DMS53 (cell line): ENCODE data around the gene CCL14.
A peak's percentile ranks its signal among the peaks of the same experiment; 100 is the strongest.

Experiments
- DNase-seq: peaks from one replicate; lab custom pipeline; 2025; lab: John Stamatoyannopoulos, UW

CCL14 gene

DNA sequence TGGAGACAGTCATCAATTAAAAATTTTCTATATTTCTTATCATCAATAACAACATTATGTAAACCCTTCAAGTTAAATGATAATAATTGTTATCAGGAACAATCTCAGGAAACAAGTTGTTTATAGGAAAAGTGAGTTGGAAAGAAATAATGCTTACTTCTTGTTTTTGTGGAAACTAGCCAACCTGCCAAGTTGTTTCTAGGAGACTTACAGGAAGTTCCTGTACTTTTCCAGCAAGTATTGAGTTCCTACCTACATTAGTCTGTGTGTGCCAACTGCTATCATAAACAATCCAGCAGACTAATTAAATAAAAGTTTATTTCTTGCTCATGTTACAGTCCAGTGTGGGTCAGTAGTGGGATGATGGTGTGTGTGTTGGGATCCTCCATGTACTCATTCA, 1.6 kb upstream of the CCL14 start:
- DNase-seq: no peak

DNA sequence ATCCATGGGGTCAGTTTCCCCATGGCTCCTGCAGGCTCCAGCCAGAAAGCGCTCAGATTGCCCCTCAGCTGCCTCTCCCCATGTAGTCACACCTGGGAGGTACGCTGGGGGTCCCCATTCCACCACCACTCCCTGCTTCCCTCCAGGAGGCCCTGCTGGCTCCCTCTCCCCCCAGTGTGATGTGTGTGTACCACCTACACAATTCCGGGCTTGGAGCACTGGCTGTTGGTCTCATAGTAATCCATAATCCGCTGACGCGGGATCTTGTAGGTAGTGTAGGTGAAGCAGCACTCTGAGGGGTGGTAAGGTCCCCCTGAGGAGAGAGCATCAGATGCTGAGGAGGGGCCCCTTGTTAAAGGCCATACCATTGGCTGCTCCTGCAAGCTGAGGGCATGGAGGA, 2.4 kb downstream of the CCL14 start:
- no peak for DNase-seq

GRCh38 chr17:35982409-35983191, 3.9 kb downstream of the CCL14 start:
- no peak for DNase-seq

- DNase-seq: no peak
Observed at GRCh38 chr17:35981908-35982330, 4.6 kb downstream of the CCL14 start.

- DNase-seq: no peak
Observed at GRCh38 chr17:35981246-35981645, 5.3 kb downstream of the CCL14 start, which contains the start of gene CCL16. CCL16 (minus strand) TSS chr17:35981497; CDS start chr17:35981420, 77 bp downstream.

DNA sequence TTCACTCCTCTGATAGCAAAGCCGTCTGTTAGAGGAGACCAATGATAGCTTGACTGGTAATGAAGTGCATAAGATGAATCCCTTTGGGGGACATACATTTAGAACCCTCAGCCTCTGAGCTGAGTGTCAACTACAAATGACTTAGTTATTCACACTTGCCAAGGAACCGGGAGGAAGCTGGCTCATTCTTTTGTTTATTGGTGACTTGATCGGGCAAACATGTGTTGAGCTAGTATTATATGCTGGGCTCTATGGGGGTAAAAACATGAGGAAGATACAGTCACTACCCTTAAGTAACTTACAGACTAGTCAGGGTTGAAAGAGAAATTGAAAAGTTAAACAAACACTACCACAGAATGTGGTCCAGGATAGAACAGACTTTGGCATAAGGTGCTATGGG, 8.2 kb downstream of the CCL14 start:
- DNase-seq: no peak

DNA sequence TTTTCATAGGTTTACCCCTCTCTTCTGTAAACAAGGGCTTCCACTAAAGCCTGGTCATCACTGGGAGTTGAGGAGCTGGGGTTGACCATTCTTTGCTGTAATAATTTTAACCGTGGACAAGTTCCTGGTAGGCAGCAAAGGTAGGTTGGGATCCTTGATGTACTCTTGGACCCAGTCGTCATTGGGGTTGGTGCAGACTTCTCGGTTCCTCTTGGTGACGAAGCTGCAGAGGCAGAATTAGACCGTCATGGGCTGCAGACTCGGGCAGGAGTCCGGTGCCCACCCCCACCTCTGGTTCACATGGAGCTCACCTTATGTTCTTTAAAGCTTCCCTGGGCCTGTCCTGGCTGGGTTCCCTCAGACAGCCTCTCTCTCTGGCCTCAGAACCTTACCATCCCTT, 9.0 kb downstream of the CCL14 start:
- DNase-seq: no peak

DNA sequence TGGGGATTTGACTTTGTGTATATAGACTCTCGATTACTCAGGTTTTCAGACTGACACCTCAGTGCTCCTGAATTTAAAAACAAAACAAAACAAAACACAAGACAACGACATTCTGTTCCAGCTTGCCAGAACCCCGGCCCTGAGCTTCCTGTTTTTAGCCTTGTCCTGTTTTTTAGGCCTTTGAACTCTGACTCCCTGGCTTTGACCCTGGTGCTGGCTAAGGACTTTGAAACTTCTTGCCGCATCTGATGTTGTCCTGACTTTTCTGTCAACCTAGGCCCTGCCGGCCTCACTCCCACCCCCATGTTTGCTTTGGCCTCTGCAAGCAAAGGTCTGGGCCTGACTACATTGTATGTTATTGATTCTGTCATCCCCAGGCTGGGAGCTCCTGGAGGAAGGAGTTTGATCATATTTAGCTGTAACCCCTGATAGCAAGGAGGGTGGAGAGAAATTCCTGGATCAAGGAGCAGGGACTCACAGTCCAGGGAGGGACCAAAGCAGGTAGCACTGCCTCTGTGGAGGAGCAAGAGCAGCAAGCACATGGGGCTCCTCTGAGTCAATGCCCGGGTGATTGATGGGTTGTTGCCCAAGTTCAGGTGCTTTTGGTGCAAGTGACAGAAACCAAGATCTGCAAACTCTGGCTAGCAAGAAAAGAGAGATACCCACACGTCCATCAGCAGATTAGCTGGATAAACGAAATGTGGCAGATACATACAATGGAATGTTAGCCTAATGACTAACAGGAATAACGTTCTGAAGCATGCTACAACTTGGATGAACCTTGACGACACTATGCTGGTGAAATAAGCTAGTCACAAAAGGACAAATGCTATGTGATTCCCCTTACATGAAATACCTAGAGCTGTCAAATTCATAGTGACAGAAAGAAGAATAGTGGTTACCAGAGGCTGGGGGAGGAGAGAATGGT, 12.9 kb downstream of the CCL14 start:
- DNase-seq: no peak

DNA sequence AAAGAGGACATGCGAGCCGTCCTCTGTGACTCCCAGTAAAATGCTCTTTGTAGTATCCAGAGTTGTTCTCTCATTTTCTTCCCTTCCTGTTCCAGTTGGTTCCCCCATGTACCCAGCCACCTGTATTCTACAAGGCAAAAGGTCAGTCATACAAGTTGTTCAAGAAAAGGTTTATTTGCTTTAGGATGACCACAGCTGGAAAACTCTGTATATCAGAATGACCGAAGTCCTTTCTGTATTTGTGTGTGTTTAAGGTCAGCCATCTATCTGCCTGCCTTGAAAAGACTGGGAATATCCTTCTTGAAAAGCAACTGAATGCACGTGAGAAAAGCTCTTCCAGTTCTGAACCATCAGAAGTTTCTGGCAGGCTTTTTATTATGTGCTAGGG, 13.6 kb downstream of the CCL14 start:
- no peak for DNase-seq

GRCh38 chr17:35972535-35972934, 14.0 kb downstream of the CCL14 start:
- no peak for DNase-seq

- no peak for DNase-seq
Observed at GRCh38 chr17:35972066-35972465, 14.5 kb downstream of the CCL14 start.

DNA sequence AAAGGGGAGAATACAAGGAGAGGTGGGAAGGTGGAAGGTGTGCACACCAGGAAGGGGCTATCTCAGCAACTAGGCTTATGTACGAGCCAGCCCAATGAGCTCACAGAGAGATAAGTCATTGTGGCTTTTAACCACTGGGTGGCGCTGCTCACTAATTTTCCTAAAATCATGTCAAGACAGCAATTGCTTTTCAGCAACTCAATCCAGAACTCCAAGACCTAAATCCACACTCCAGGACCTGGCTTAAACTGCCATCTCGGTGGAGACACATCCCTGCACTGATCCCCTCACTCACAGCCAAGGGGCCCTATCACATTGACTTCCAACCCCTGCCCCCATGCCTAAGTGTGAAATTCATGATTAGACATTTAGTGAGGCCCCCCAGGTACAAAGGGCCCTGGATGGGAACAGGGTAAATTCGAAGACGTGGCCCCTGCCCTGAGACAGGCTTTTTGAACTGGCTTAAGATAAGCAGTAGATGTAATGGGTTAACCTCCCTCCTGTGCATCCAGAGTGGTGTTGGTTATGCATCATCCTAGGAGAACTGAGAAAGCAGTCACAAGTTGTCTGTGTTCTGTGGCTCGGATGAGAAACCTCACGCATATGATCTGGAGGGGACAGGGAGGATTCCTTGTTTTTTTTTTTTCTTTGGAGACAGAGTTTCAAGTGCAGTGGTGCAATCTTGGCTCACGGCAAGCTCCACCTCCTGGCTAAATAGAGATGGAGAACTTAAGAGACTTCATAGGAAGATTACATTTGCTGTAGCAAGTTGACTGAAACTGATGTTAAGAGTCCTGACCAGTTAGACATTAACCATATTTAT, 16.8 kb downstream of the CCL14 start:
- peak; percentile 81 for DNase-seq

DNA sequence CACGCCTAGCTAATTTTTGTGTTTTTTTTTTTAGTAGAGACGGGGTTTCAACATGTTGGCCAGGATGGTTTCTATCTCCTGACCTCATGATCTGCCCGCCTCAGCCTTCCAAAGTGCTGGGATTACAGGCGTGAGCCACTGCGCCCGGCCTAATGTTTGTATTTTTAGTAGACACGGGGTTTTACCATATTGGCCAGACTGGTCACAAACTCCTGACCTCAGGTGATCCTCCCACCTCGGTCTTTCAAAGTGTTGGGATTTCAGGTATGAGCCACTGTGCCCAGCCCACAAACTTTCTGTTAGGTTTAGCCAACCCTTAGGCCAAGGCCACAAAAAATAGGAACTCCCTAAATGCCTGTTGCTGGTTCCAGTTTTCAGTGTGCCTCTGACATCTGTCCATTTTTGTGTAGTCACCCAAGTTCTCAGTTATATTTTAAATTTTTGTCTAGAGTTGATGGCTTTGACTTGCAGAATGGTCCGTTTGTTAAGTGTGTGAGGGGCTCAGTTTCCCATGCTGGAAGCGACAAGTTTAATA, 17.9 kb downstream of the CCL14 start:
- DNase-seq: no peak

DNA sequence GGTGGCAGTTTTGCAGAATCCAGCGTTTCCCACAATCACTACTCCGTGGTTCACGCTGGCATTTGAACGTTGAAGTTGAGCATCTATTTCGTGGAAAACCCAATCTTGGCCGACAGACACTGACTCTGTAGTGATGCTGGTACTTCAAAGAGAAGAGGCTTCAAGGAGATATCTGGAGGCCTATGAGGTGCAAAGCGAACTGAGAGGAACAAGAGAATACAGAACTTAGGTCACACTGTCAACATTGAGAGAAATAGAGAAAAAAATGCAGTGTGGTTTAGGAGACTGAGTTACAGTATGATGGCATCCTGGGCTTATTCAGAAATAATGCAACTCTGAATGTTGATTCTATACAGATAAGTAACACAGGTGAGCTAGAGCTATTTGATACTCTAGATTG, 21.3 kb downstream of the CCL14 start:
- DNase-seq: no peak

- no peak for DNase-seq
Observed at GRCh38 chr17:35963663-35964062, 22.9 kb downstream of the CCL14 start.

DNA sequence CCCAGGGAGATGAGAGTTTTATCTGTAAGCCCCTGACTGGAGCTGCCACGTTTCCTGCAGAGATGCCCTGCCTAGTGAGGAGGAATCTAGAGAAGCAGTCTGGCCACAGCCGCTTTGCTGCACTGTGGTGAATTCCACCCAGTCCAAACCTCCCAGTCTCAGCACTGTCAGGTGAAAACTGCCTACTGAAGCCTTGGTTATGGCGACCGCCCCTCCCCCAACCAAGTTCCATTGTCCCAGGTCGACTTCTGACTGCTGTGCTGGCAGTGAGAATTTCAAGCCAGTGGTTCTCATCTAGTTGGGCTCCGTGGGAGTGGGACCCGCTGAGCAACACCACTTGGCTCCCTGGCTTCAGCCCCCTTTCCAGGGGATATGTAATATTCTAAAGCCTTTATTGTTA, 32.8 kb downstream of the CCL14 start:
- no peak for DNase-seq

DNA sequence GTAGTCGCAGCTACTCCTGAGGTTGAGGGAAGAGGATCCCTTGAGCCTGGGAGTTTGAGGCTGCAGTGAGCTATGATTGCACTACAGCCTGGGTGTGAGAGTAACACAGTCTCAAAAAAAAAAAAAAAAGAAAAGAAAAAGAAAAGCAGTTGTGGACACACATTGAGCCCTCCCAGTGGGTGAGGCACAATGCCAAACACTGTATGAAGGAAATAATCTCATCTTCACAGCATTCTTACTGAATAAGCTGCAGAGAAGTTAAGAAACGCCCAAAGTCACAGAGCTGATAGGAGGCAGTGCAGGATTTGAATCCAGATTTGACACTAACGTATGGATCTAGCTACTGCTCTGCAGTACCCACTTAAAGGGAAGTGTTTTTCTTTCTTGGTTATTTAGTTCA, 37.1 kb downstream of the CCL14 start:
- no peak for DNase-seq

DNA sequence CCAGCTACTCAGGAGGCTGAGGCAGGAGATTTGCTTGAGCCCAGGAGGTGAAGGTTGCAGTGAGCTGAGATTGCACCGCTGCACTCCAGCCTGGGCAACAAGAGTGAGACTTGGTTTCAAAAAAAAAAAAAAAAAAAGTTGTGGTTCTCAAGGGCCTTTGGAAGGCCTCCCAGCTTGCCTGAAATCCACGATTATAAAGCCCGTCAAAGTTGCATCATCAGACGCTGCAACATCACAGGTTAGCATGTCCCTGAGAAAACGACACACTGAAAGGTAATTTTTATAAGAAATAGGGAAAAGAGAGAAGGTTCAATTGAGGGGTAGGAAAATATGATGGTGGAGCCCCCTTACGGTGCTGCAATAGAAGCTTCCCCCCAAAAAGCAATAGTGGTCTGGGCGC, 38.4 kb downstream of the CCL14 start:
- DNase-seq: no peak

DNA sequence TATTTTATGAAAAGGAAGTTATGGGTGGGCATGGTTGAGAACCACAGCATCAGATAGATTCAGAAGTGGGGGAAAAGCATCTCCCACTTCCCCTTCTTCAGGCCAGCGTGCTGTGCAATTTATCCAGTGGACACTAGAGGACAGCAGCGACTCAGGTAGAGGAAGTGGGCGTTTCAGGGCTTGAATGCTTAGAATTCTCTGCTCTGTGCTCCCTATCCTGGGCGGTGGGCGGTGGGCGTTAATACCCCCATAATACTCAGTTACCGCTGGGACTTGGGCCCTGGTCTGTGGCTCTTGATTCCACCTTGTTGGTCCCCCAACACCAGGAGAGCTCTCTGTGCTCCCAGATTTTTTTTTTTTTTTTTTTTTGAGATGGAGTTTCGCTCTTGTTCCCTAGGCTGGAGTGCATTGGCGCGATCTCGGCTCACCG, 39.4 kb downstream of the CCL14 start:
- peak; percentile 82 for DNase-seq

GRCh38 chr17:35944151-35944550, 42.4 kb downstream of the CCL14 start:
- no peak for DNase-seq

DNA sequence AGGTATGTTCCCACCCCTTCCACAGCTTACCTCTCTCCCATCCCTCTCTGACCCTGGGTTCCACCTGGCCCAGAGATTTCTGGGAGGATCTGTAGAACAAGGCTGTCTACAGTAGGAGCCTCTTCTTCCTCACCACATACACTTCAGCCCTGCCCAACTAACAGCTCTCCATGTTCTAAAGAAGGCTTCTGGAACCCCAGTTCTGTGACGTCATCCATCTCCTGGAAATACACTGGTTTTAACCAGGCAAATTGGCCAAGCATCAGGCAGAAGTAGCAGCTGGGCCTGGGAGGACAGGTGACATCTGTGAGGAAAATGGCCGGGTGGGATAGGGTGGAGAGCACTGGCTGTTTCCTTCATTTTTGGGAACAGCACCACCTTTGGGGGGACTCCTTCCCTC, 43.0 kb downstream of the CCL14 start, which contains the start of gene LYZL6:
TSS of gene LYZL6 (minus strand) at position 177 of the 400 bp plus-strand sequence. CDS start 4,357 bp downstream, outside the sequence.
- DNase-seq: no peak
